Cardiac septum (tissue), 1 donor: Measurements from ENCODE around the gene ETV3. TPM values are rescaled to one million over a fixed set of nuclear protein-coding genes. Genes with fewer than 3 reads are reported as not detected.
"Not testable (repeated sequence)": the region's sequence is repeated elsewhere in the genome, so short reads cannot be mapped to it uniquely, and the experiment has no call there.

ENCODE experiments used
- DNase-seq: peaks from one replicate; pipeline ENCODE4 v3.0.0-alpha.2; 2020; ENCODE audit warnings: low spot score
- intact Hi-C: fragments of 100-400 bp; cut with DNase I; formaldehyde crosslinking; loops from one replicate; pipeline ENCODE4 v1.14.0; 2022
- total RNA-seq: library from RNA; stranded (reverse); fragmentation: NEBNext Ultra II Directional; extraction: Animal tissue kit (Norgen Biotek cat#: 25700); gene quantifications from one replicate; pipeline ENCODE4 v1.2.1, GENCODE V29; 2021
- donor health status: DM: no; HTN: no; CAD: no.

ETV3 gene
- total RNA-seq, 1 donor from 2014 or later = 19.7 TPM

DNA sequence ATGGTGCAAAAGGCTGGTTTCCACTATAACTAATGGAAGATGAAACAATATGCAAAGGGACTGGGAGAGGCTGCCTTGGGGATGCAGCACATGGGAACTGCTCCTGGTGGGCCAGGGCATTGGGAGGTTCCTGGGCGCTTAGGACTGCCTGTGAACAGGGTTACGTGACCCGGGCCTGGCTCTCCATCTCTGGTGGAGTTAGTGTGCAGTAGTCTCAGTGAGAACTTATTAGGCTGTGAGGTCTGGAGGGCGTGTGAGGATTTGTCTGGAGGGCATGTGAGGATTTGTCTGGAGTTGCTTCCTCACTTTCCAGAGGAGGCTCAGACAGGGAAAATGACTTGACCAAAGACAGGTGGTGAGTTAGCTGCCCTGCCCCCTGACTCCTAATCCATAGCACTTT lies 37.0 kb downstream of the ETV3 start:
- peak; percentile 10 for DNase-seq
- intact Hi-C loops = no loop called here

DNA sequence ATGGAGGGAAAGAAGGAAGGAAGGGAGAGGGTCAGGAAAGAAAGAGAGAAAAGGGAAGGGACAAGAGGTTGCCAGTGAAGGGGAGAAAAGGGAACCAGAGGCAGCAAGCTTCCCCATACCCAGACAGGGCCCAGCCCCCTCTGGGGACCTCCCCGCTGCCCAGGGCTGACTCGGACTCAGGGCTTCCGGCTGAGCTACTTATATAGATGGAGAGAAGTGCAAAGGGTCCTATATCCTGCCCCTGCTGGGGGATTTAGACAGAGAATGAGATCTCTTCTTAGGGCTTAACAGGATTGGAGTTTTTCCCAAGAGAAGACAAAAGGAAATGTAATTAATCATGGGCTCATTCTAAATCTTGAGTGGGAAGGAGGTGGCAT lies 38.6 kb downstream of the ETV3 start, which contains the start of gene ETV3L:
Gene ETV3L, minus strand, starts transcription at position 176 of the 377 bp plus-strand sequence. CDS start 285 bp downstream, outside the sequence.
- DNase-seq = peak; percentile 74
- intact Hi-C loops = no loop called here

DNA sequence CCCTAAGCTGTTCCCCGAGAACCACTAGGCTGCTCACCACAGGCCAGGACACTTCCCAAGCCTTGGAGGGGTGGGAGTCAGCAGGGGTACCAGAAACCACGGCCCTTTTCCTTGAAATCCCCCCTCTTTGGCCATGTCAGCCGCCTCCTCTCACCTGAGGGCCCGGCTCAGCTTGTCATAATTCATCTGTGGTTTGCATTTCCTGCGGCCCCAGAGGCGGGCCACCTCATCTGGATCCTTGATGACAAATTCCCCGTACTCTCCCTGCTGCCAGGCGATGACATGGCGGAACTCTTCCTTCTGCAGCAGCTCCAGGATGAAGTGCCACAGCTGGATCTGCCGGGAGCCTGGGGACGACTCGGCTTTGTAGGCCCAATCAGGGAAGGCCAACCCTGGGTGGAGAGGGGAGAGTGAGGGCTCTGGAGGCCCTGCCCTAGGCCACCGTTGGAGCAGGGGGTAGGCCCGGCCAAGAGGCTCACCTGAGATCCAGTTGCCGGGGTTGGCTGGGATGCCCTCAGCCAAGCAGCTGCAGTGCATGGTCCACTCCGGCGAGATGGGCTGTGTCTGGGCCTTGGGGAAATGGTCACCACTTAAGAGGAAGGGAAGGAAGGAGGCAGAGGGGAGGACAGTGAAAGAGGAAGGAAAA lies 39.1 kb downstream of the ETV3 start:
- DNase-seq = peak; percentile 69
- intact Hi-C loops = not testable (repeated sequence)

DNA sequence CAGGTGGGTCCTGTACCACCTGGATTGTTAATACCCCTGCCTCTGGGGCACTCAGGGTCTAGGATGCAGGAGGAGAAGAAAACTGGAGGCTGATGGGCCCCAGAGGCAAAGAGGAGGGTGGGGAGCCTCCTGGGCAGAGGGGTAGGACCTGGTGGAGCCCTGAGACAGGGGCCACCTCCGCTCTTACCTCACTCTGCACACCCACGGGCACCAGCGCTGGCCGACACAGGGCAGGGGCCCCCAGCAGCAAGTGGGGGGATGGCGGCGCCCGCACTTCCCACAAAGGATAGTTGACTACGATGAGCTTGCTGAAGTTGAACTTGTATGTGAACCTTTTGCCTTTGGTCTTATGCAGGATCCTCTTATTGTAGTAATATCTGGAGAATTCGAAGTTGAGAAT lies 39.7 kb downstream of the ETV3 start:
- peak; percentile 38 for DNase-seq
- intact Hi-C loops = no loop called here

DNA sequence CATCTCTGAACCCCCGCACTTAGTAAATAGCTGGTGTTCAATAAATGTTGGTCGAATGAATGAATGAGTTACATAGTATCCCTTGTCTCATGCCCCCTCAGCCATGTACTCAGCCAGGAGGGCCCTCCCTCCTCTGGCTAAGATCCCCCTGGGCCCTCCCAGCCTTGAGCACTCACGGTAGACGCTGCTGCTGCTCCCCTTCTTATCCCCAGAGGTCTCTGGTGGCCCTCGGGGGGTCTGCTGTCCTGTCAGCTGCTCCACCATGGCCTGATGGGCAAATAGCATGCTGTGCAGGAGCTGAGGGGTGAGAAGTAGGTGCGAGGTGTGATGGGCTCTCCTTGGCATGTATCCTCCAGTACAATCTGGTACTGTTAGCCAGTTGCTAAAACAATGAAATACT lies 40.5 kb downstream of the ETV3 start:
- intact Hi-C loops = no loop called here
- DNase-seq = peak; percentile 62

DNA sequence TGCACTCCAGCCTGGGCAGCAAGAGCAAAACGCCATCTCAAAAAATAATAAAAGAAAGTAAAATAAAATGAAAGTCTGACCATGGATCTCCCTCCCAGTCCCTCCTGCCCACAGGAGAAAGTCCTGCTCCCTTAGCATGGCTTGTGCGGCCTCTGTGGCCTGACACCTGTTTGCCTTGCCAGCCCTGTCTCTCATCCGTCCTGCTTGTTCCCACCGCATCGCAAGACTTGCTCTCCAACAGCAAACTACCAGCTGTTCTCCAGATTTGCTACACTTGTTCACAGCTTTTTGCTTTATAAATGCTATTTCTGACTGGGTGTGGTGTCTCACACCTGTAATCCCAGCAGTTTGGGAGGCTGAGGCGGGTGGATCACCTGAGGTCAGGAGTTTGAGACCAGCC lies 41.3 kb downstream of the ETV3 start:
- DNase-seq = peak; percentile 47
- intact Hi-C loops = no loop called here

DNA sequence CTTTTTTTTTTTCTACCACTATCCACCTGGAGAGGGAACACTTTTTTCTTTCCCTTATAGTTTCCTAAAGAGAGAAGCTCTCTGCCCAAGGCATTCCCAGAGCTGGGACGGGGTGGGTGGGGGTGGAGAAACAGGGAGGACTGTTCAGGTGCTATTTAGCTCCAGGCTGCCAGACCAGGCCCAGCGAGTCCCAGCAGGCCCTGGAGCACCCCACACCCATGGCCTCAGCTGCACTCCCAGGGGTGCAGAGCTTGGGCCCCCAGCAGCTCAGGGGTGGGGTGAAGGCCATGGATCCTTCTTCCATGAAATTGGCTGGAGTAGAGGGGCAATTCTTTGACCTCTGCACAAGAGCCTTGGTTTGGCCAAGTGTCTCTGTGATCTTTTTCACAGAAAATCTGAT lies 42.6 kb downstream of the ETV3 start:
- intact Hi-C loops = no loop called here

DNA sequence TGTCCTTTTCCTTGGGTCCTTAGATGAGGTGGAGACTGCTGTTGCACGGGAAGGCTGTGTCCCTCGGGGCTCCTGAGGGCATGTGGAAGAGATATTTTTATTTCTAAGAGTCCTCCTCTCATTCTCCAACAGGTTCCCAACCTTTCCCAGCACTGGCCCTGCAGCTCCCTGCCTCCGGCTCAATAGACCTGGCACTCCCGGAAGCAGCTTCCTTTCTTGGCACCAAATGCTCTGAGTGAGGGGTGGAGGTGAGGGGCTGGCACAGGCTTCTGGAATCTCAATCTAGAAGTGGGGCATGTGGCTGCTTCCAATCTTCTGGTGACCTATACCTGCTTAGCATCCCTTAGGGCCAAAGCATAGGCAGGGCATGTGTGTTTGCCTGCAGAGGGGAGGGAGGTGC lies 43.1 kb downstream of the ETV3 start:
- DNase-seq = peak; percentile 39
- intact Hi-C loops = no loop called here

More for the DNA sequence above, 42.6 kb downstream of the ETV3 start:
- peak; percentile 44 for DNase-seq

DNA sequence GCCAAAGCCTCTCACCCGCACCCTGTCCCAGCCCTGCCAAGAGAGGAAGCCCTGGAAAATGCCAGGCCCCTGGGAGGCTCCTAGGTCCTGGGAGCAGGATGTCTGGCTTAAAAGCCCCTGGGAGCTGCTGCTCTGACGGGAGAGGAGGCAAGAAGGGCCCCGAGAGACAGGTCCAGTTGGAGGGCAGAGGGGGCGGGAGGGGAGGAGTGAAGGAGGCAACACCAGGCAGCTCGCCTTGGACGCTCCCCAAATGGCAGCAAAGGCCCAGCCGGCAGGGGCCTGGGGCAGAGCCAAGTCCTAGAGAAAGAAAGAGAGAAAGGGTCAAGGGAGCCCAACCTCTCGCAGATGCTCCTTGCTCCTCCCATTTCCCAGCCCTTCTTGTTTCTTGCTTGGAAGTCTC lies 45.4 kb downstream of the ETV3 start:
- intact Hi-C loops = no loop called here
- DNase-seq = peak; percentile 76

DNA sequence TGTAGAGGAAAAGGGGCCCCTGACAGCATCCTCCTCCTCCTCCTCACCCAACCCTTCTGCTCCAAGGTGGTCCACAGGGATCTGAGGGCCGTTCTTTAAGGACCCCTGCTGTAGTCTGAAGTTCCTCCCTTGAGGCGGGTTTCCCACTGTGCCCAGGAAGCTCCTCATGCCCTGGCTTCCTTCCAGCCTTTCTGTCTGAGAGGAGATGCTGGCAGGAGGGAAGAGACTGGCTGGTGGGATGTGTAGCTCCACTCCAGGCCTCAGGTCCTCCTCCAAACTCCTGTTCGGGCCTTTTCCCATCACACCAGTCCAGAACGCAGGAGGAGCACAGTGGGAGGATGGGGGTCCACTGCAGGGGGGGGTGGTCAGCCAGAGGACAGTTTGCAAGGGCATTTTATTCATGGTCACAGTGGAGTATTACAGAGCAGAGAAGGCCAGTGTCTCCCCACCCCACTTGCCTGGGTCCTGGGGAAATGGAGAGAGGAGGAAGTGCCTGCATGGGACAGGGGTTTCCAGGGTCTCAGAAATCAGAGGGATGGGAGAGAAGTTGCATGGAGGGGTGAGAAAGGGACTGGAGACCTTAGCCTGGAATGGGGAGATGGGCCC lies 46.4 kb downstream of the ETV3 start:
- peak; percentile 56 for DNase-seq
- intact Hi-C loops = loop anchor here (1.0 kb wide), 1 partner anchor 65 kb away; no protein-coding TSS in a partner anchor

DNA sequence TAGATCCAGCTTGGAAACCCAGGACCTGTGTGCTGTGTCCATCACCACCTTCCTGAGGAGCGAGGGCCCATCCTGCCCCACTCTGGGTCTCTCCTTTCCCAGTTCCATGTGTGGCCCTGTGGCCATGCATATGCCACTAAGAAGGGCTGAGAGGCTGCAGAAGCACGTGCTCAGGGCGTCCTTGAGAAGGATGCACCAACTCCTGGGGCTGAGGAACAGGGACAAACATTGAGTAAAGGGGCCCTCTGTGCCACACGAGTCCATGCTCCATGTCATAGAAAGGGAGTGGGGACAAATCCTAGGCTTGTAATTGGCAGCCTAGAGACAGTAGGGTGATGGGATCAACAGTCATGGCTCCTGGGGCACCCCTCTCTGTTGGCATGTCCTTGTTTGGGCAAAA lies 47.0 kb downstream of the ETV3 start:
- intact Hi-C loops = loop anchor here (1.0 kb wide), 1 partner anchor 65 kb away; no protein-coding TSS in a partner anchor
- DNase-seq = peak; percentile 41

DNA sequence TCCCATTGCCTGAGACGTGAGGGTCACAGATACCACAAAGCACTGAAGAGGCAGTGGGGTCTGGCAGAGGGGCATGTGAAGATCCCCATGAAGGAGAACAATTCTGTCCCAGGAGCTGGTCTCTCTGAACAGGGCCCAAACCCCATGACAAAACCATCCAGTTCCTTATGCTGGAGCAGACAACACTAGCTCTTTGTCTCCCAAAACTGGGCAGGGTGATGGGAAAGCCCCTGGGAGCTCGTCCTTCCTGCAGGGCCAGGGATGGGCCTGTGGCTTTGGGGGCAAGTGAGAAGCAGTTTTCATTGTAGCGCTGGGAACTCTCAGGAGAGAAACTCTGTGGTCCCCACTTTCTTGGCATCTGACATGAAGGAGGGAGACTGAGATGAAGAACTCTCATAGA lies 47.4 kb downstream of the ETV3 start:
- intact Hi-C loops = loop anchor here (1.0 kb wide), 1 partner anchor 66 kb away; no protein-coding TSS in a partner anchor
- peak; percentile 24 for DNase-seq

DNA sequence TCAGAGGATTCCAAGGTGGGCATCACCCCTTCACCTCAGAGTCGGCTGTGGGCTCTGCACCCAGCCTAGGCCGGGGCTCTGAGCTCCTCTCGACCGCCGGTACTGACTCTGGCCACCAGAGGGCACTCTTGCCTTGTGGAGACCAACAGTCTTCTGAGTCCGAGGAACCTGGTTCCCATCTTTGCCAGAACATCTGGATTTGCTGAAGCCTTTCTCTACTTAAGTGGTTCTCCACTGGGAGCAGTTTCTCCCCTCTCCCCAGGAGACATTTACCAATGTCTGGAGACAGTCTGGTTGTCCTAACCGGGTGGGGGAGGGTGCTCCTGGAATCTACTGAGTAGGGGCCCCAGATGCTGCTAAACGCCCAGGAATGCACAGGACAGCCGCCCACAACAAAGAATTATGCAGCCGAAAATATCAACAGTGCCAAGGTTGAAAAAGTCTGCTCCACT lies 48.0 kb downstream of the ETV3 start:
- peak; percentile 92 for DNase-seq
- intact Hi-C loops = no loop called here

DNA sequence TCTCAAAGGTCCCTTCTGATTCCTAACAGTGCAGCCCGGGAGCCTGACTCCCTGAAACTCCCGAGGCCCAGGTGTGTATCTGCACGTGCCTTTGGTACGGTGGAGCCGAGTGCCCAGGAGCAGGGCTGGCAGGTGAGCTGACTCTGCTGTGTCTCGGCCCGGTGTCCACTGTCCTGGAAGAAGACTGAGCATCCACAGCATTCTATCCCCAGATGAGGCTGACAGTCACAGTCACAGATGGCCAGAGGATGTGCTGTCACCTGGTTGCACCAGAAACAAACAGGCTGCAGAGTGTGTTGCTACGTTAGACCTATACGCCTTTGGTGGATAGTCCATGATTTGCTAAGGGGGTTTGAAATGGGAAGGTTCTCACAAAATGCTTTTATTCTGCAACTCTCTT lies 48.4 kb downstream of the ETV3 start:
- intact Hi-C loops = no loop called here
- peak; percentile 46 for DNase-seq

DNA sequence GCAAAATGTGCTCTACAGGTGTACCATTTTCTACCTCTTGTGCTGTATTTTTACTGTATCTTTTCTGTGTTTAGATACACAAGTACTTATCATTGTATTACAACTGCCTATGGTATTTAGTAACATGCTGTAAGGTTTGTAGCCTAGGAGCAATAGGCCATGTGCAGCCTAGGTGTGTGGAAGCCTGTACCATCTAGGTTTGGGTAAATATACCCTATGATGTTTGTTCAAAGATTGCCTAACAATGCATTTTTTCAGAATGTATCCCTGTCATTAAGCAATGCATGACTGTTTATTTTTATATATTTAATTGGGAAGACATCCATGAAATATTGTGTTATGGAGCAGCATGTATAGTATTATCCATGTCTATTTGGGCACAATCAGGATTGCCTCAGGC lies 49.6 kb downstream of the ETV3 start:
- intact Hi-C loops = no loop called here
- no peak for DNase-seq

DNA sequence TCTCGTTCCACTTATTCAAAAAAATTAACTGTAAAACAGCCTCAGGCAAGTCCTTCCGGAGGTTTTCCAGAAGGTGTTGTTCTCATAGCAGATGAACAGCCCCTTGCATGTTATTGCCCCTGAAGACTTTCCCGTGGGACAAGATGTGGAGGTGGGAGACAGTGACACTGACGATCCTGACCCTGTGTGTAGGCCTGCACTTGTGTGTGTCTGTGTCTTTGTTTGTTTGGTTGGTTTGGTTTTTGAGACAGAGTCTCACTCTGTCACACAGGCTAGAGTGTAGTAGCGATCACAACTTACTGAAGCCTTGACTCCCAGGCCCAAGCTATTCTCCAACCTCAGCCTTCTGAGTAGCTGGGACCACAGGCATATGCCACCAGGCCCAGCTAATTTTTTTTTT lies 51.2 kb downstream of the ETV3 start:
- no peak for DNase-seq
- intact Hi-C loops = no loop called here

DNA sequence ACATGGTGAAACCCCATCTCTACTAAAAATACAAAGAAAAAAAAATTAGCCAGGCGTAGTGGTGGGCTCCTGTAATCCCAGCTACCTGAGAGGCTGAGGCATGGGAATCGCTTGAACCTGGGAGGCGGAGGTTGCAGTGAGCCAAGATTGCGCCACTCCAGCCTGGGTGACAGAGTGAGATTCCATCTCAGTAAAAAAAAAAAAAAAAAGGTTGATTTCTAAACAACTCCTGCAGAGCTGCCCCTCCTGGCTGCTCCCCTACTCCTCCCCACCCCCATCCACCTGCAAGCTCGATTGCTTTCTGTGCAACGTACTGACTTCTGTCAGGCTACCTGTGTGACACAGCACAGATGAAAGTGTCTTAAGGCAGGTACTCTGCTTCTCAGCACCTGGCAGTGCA lies 51.9 kb downstream of the ETV3 start:
- DNase-seq = peak; percentile 19
- intact Hi-C loops = no loop called here

DNA sequence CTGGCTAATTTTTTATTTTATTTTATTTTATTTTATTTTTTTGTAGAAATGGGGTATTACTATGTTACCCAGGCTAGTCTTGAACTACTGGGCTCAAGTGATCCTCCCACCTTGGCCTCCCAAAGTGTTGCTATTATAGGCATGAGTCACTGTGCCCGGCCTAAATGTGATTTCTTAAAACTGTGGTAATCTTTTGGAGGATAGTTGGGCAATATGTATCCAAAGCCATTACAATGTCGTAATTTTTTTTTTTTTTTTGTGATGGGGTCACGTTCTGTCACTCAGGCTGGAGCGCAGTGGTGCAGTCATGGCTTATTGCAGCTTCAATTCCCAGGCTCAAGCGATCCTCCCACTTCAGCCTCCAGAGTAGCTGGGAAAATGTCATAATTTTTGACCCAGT lies 52.8 kb downstream of the ETV3 start:
- intact Hi-C loops = no loop called here
- DNase-seq = no peak

DNA sequence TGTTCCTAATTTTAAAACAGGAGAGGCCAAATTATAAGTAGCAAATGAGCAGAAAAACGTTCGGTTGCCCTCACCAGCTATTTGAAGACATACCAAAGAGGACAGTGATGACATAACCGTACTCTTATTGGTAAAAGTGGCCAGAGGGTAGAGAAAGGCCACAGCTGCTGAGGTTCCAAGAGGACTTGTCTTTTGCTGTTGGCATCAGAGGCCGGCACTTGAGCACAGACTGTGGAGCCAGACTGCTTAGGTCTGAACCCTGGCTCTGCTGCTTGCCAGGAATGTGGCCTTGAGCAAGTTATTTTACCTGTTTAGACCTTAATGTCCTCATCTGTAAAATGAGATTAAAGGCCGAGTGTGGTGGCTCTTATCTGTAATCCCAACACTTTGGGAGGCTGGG lies 53.5 kb downstream of the ETV3 start:
- intact Hi-C loops = no loop called here
- peak; percentile 61 for DNase-seq

DNA sequence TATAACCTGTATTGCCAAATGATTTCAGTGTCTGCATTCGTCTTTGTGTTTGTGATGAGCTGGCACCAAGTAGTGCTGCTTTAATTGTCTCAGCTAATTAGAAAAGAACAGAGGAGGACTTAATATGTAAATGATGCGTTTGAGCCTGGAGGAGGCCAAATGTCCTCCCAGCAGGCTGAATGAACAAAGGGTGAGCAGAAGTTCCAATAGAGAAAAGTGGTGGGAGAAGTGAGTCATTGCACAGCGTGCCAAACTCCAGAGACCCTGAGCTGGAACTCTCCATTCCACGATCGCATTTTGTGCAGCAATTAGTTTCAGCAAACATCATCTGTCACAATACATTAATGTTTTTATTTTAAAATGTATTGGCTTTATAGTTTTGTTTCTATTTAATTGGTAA lies 56.5 kb downstream of the ETV3 start:
- intact Hi-C loops = no loop called here
- no peak for DNase-seq

DNA sequence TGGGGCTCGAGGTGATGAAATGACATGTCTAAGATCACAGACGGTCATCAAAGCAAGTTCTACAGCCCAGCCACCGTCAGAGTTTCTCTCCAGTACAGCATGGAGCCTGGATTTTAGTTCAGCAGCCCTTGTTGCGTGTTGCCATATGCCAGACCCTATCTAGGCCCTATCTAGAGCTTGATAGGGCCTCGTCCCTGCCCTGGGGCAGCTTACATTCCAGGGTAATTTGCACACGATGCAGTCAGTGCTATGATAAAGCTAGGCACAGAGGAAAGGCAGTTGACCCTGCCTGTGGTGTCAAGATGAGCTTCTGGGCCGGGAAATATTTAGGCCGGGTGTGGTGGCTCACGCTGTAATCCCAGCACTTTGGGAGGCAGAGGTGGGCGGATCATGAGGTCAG lies 57.5 kb downstream of the ETV3 start:
- intact Hi-C loops = no loop called here
- DNase-seq = no peak
